H1 (cell line): ENCODE data around the gene COMT. TPM values are rescaled to one million over a fixed set of nuclear protein-coding genes. Genes with fewer than 3 reads are reported as not detected.

Experiments used
- CTCF ChIA-PET: fragments of 300-600 bp; sonication (Branson Sonifier 250); formaldehyde crosslinking; loops from one replicate; lab custom pipeline; 2021; ENCODE audit not compliant: partially characterized antibody; lab: Charles Lee
- POLR2A ChIA-PET: fragments of 300-600 bp; sonication (Branson Sonifier 250); formaldehyde crosslinking; loops from one replicate; lab custom pipeline; 2021; ENCODE audit warnings: inconsistent platforms; ENCODE audit not compliant: partially characterized antibody; lab: Charles Lee
- DNase-seq, 2 experiments: peaks; one replicate each; pipeline versions ENCODE4 v3.0.0 to v3.0.0-alpha.2; 2010 to 2022; ENCODE audit warnings: low spot score in 2 of 2, low read depth in 1 of 2, mixed read lengths in 1 of 2
- FAIRE-seq: peaks from 2 replicates; lab custom pipeline; 2011; peaks lifted over from hg19 to GRCh38; lab: Jason Lieb, UNC
- H2AFZ ChIP-seq: 2 replicates; pipeline ENCODE4 v1.8.1; 2012; ENCODE audit warnings: low read length, inconsistent platforms
- H2AK5ac ChIP-seq: 2 replicates; pipeline ENCODE4 v1.6.1; 2013; ENCODE audit warnings: low read depth, low read length
- H2BK120ac ChIP-seq: replicated peaks from 2 replicates; pipeline ENCODE3; 2013; ENCODE audit warnings: low read depth, low read length, inconsistent platforms
- H2BK12ac ChIP-seq: 2 replicates; pipeline ENCODE4 v1.6.1; 2013; ENCODE audit warnings: low read depth, low read length
- H2BK15ac ChIP-seq: 2 replicates; pipeline ENCODE4 v1.6.1; 2013; ENCODE audit warnings: low read length
- H2BK20ac ChIP-seq: 2 replicates; pipeline ENCODE4 v1.6.1; 2013; ENCODE audit warnings: low read length
- H2BK5ac ChIP-seq: 2 replicates; pipeline ENCODE4 v1.6.1; 2013; ENCODE audit warnings: low read depth, low read length
- H3K14ac ChIP-seq: 2 replicates; pipeline ENCODE4 v1.6.1; 2013; ENCODE audit warnings: inconsistent platforms; ENCODE audit not compliant: insufficient read length
- H3K18ac ChIP-seq: 2 replicates; pipeline ENCODE4 v1.6.1; 2013; ENCODE audit warnings: low read length; ENCODE audit errors: extremely low read depth
- H3K23ac ChIP-seq: 2 replicates; pipeline ENCODE4 v1.6.1; 2013; ENCODE audit warnings: inconsistent platforms; ENCODE audit not compliant: insufficient read length
- H3K23me2 ChIP-seq: 2 replicates; pipeline ENCODE4 v1.6.1; 2013; ENCODE audit warnings: low read depth, low read length
- H3K27ac ChIP-seq: 2 replicates; pipeline ENCODE4 v1.6.1; 2011; ENCODE audit warnings: low read depth, low read length, inconsistent platforms
- H3K27me3 ChIP-seq, 4 experiments: replicated peaks in 1 of 4; 1 replicate in 1 of 4; 2 replicates in 3 of 4; pipeline versions ENCODE4 v1.6.1 to v1.8.1; 2011 to 2013; ENCODE audit warnings: low read length in 3 of 4, mild to moderate bottlenecking in 3 of 4, inconsistent platforms in 2 of 4, mixed read lengths in 2 of 4, moderate library complexity in 1 of 4; ENCODE audit not compliant: control insufficient read depth in 3 of 4, insufficient read depth in 3 of 4; ENCODE audit errors: extremely low read depth in 1 of 4
- H3K36me3 ChIP-seq, 4 experiments: 2 replicates each; pipeline versions ENCODE4 v1.6.1 to v1.8.1; 2011 to 2013; ENCODE audit warnings: mild to moderate bottlenecking in 4 of 4, low read length in 3 of 4, moderate library complexity in 2 of 4, control low read depth in 1 of 4, inconsistent platforms in 1 of 4; ENCODE audit not compliant: insufficient read depth in 4 of 4, control insufficient read depth in 2 of 4
- H3K4ac ChIP-seq: replicated peaks from 2 replicates; pipeline ENCODE3; 2013; ENCODE audit warnings: low read length, low read depth, mixed read lengths, inconsistent platforms; ENCODE audit not compliant: insufficient read length
- H3K4me1 ChIP-seq, 4 experiments: replicated peaks in 1 of 4; 1 replicate in 1 of 4; 2 replicates in 3 of 4; pipeline versions ENCODE4 v1.6.1 to v1.8.1; 2011 to 2013; ENCODE audit warnings: low read length in 3 of 4, inconsistent platforms in 2 of 4, mixed read lengths in 1 of 4; ENCODE audit not compliant: insufficient read depth in 4 of 4, control insufficient read depth in 3 of 4
- H3K4me2 ChIP-seq, 2 experiments: 2 replicates each; pipeline versions ENCODE4 v1.6.1 to v1.8.1; 2011 to 2013; ENCODE audit warnings: low read depth in 2 of 2, low read length in 2 of 2, control low read depth in 1 of 2, inconsistent platforms in 1 of 2, mild to moderate bottlenecking in 1 of 2; ENCODE audit not compliant: insufficient read depth in 1 of 2
- H3K4me3 ChIP-seq, 4 experiments: fragments of 200-600, 300-600 bp in 1 of 4; sonication (generic), shearing (Covaris generic), sonication (Bioruptor Twin) in 1 of 4; 2 replicates each; pipeline versions ENCODE4 v1.5.1 to v1.8.1; 2011 to 2016; ENCODE audit warnings: low read length in 4 of 4, low read depth in 3 of 4, control low read depth in 2 of 4, inconsistent platforms in 2 of 4, mild to moderate bottlenecking in 2 of 4, mixed read lengths in 1 of 4, moderate library complexity in 1 of 4; ENCODE audit not compliant: insufficient read depth in 2 of 4; ENCODE audit errors: extremely low read depth in 1 of 4
- H3K56ac ChIP-seq: replicated peaks from 2 replicates; pipeline ENCODE3; 2013; ENCODE audit warnings: low read depth, mild to moderate bottlenecking, mixed read lengths, low read length, inconsistent platforms; ENCODE audit not compliant: insufficient read length
- H3K79me1 ChIP-seq: 2 replicates; pipeline ENCODE4 v1.6.1; 2013; ENCODE audit warnings: low read depth, low read length, control low read depth
- H3K79me2 ChIP-seq, 2 experiments: 2 replicates each; pipeline versions ENCODE4 v1.6.1 to v1.8.1; 2012 to 2013; ENCODE audit warnings: low read length in 2 of 2, mild to moderate bottlenecking in 2 of 2, inconsistent platforms in 1 of 2; ENCODE audit not compliant: insufficient read depth in 2 of 2, control insufficient read depth in 1 of 2
- H3K9ac ChIP-seq, 4 experiments: replicated peaks in 1 of 4; 1 replicate in 1 of 4; 2 replicates in 3 of 4; pipeline versions ENCODE4 v1.6.1 to v1.8.1; 2011 to 2013; ENCODE audit warnings: low read depth in 3 of 4, low read length in 3 of 4, control low read depth in 2 of 4, mild to moderate bottlenecking in 2 of 4, moderate library complexity in 2 of 4, inconsistent platforms in 1 of 4; ENCODE audit errors: extremely low read depth in 1 of 4
- H3K9me3 ChIP-seq, 2 experiments: 2 replicates each; pipeline versions ENCODE4 v1.6.1 to v1.8.1; 2012 to 2013; ENCODE audit warnings: mild to moderate bottlenecking in 2 of 2, moderate library complexity in 2 of 2, control low read depth in 1 of 2, inconsistent platforms in 1 of 2, low read depth in 1 of 2, low read length in 1 of 2, mixed read lengths in 1 of 2; ENCODE audit not compliant: insufficient read depth in 2 of 2
- H4K20me1 ChIP-seq, 2 experiments: replicated peaks in 1 of 2; 2 replicates each; pipeline versions ENCODE3 to v1.8.1; 2011 to 2013; ENCODE audit warnings: inconsistent platforms in 2 of 2, low read length in 2 of 2, mild to moderate bottlenecking in 1 of 2; ENCODE audit not compliant: insufficient read depth in 2 of 2, control insufficient read depth in 1 of 2
- H4K5ac ChIP-seq: 2 replicates; pipeline ENCODE4 v1.6.1; 2013; ENCODE audit warnings: low read length, low read depth, mixed read lengths, inconsistent platforms; ENCODE audit not compliant: insufficient read length
- H4K8ac ChIP-seq: 2 replicates; pipeline ENCODE4 v1.8.0; 2013; ENCODE audit warnings: mild to moderate bottlenecking, moderate library complexity, low read length, inconsistent platforms; ENCODE audit not compliant: insufficient read depth; ENCODE audit errors: extremely low read depth
- H4K91ac ChIP-seq: replicated peaks from 2 replicates; pipeline ENCODE3; 2013; ENCODE audit warnings: low read length, mixed read lengths, inconsistent platforms; ENCODE audit not compliant: insufficient read length
- BACH1 ChIP-seq: IDR thresholded peaks from 2 replicates; pipeline ENCODE4 v1.6.1; 2012; ENCODE audit warnings: low read length, improper control_type of control experiment
- E2F6 ChIP-seq: IDR thresholded peaks from 2 replicates; pipeline ENCODE4 v1.6.1; 2012; ENCODE audit warnings: inconsistent platforms
- EZH2 ChIP-seq: fragments of 200-600 bp; sonication (generic); IDR thresholded peaks from 2 replicates; pipeline ENCODE4 v1.7.1; 2012; ENCODE audit warnings: low read depth, mild to moderate bottlenecking, moderate library complexity, low read length, inconsistent platforms; ENCODE audit not compliant: severe bottlenecking
- SIRT6 ChIP-seq: IDR thresholded peaks from one replicate; pipeline ENCODE4 v1.7.1; 2012; ENCODE audit warnings: low read length, inconsistent platforms
- SIX5 ChIP-seq: IDR thresholded peaks from 2 replicates; pipeline ENCODE4 v1.6.1; 2011; ENCODE audit warnings: mild to moderate bottlenecking, low read depth, low read length
- SP2 ChIP-seq: IDR thresholded peaks from 2 replicates; pipeline ENCODE4 v1.6.1; 2012; ENCODE audit warnings: mild to moderate bottlenecking, low read length, inconsistent platforms
- WGBS, 2 experiments: shearing (Covaris generic) in 1 of 2; methylation state at CpG; one replicate each; pipeline versions ENCODE4 v1.1.6 to v1.1.7; 2013 to 2015; ENCODE audit warnings: low lambda C conversion rate in 2 of 2, mixed read lengths in 2 of 2, inconsistent platforms in 1 of 2, low coverage in 1 of 2, missing lambda C conversion rate in 1 of 2; ENCODE audit not compliant: insufficient replicate concordance in 2 of 2, insufficient coverage in 1 of 2, insufficient read length in 1 of 2; ENCODE audit errors: extremely low coverage in 1 of 2, missing lambda C conversion rate in 1 of 2; 5-methylcytosine and 5-hydroxymethylcytosine counted together
- polyA plus RNA-seq, 7 experiments: library from polyadenylated mRNA; depleted of rRNA in 3 of 7; stranded (reverse) in 5 of 7; unstranded in 2 of 7; fragments of >200 nt in 5 of 7; fragments of 200-250 nt in 2 of 7; gene quantifications; 1 replicate in 5 of 7; 2 replicates in 1 of 7; 4 replicates in 1 of 7; pipeline versions ENCODE4 v1.2.1 to v1.2.3, GENCODE V29; 2011 to 2013; ENCODE audit warnings: missing spikeins in 2 of 7, mixed read lengths in 2 of 7
- total RNA-seq: library from RNA; stranded (reverse); fragmentation: NEBNext Ultra II Directional; extraction: Animal tissue kit (Norgen Biotek cat#: 25700); gene quantifications from 2 replicates; pipeline ENCODE4 v1.2.1, GENCODE V29; 2021

COMT gene
- total and polyA plus RNA-seq, 2 of the 8 experiments (the other 6 are each of a cell fraction or from before 2014, with no cell fraction given), result 15.2 to 33.7 TPM

GRCh38 chr22:20010307-20011122, 68.9 kb downstream of the COMT start:
- WGBS, 2 experiments, result 93% methylated on average over 14 of the region's 14 CpGs; no CpG with 5 or more reads in 1 of the 2 experiments
- Histone ChIP-seq H4K91ac (no peak overlapping the region), H3K18ac (no peak overlapping the region), H2BK120ac (no peak overlapping the region), H3K79me2 (no peaks in the 10 kb centered on the region), H3K4me1 (peaks cover 0 to 2% (median 0%) of the 10 kb centered on the region in 4 experiments; a peak in 2 of 7 replicates), H2BK12ac (no peak overlapping the region), H3K79me1 (peaks cover 3% of the 10 kb centered on the region; the same call in 1 of the 2 replicates), H2BK15ac (no peak overlapping the region), H3K4me3 (no peak overlapping the region), H3K9ac (no peak overlapping the region), H2AK5ac (peak overlapping the region; percentile 89; the same call in 1 of the 2 replicates), H2AFZ (no peak overlapping the region), H3K27ac (no peak overlapping the region), H3K4ac (no peak overlapping the region), H4K5ac (no peak overlapping the region), H4K20me1 (peaks cover 4 to 6% of the 10 kb centered on the region in 2 experiments), H3K36me3 (no peaks in the 10 kb centered on the region), H3K14ac (no peak overlapping the region), H3K27me3 (peaks cover 0 to 7% (median 5%) of the 10 kb centered on the region in 4 experiments; a peak in 5 of 7 replicates), H3K23me2 (peaks cover 2% of the 10 kb centered on the region; the same call in 1 of the 2 replicates), H4K8ac (no peak overlapping the region), H2BK20ac (no peak overlapping the region), H2BK5ac (no peak overlapping the region; the same call in 1 of the 2 replicates), H3K56ac (no peak overlapping the region), H3K4me2 (no peak overlapping the region), H3K23ac (no peak overlapping the region), H3K9me3 (no peaks in the 10 kb centered on the region)
- ChIA-PET POLR2A (interaction anchor here (1.4 to 1.7 kb wide), 2 partner anchors 19 to 24 kb away, joined by 3 to 6 read pairs; no protein-coding TSS in a partner anchor), CTCF (interaction anchor here (0.9 to 10.7 kb wide), 4 partner anchors 14 to 57 kb away, joined by 3 to 369 read pairs (median 31); partner anchors contain the start of gene TANGO2)
- TF ChIP-seq SP2 (no peak), EZH2 (no peak), E2F6 (0 out of 2 replicates have a peak, but pooled peaks have one; percentile 17), SIRT6 (no peak), SIX5 (no peak), BACH1 (no peak)
- DNase-seq, result no peak
- FAIRE-seq, result no peak
